Measurements from ENCODE around the gene PTEN.

The PTEN gene

GRCh38 chr10:87878664-87879459, 15.4 kb downstream of the PTEN start (continued):
- TF ChIP-seq ZNF350 (tag by site-specific recombination; IDR thresholded peaks at IDR 0.05) (no peak), ZNF138 (tag by site-specific recombination; IDR thresholded peaks at IDR 0.05; ENCODE audit: borderline replicate concordance) (no peak), ZBTB49 (tag by site-specific recombination; IDR thresholded peaks at IDR 0.05; ENCODE audit: low read depth) (no peak), ZNF16 (tag by site-specific recombination; IDR thresholded peaks at IDR 0.05; ENCODE audit: low read depth) (no peak), ZNF146 (tag by site-specific recombination; IDR thresholded peaks at IDR 0.05) (no peak), ZFP69B (tag by site-specific recombination; IDR thresholded peaks at IDR 0.05) (peak; percentile 70), ZEB2 (tag by site-specific recombination; IDR thresholded peaks at IDR 0.05) (peak; percentile 58; the same call in 1 of the 2 replicates), ZNF155 (tag by site-specific recombination; IDR thresholded peaks at IDR 0.05) (no peak), ATF2 (tag by site-specific recombination; IDR thresholded peaks at IDR 0.05; ENCODE audit: low read depth) (peak; percentile 49; the same call in 1 of the 2 replicates), GLIS2 (tag by site-specific recombination; IDR thresholded peaks at IDR 0.05) (no peak), MEIS1 (CRISPR knock-in tag; IDR thresholded peaks at IDR 0.05; ENCODE audit: borderline replicate concordance) (no peak), ZNF623 (tag by site-specific recombination; IDR thresholded peaks at IDR 0.05) (no peak), ZSCAN16 (tag by site-specific recombination; IDR thresholded peaks at IDR 0.05) (0 out of 2 replicates have a peak, but pooled peaks have one; percentile 34), CTCF (tag by site-specific recombination; IDR thresholded peaks at IDR 0.05) (no peak), ZNF10 (tag by site-specific recombination; IDR thresholded peaks at IDR 0.05) (peak; percentile 57; the same call in 1 of the 2 replicates), ZNF184 (tag by site-specific recombination; IDR thresholded peaks at IDR 0.05) (no peak), ZNF555 (tag by site-specific recombination; conservative IDR thresholded peaks at IDR 0.05) (no peak), HOXC10 (CRISPR knock-in tag; IDR thresholded peaks at IDR 0.05) (no peak), ZBTB21 (tag by site-specific recombination; IDR thresholded peaks at IDR 0.05) (no peak; the same call in 1 of the 2 replicates), ZBTB26 (tag by site-specific recombination; optimal IDR thresholded peaks at IDR 0.05) (no peak), HOXD13 (CRISPR knock-in tag; IDR thresholded peaks at IDR 0.05; ENCODE audit: borderline replicate concordance) (no peak), ZNF391 (tag by site-specific recombination; IDR thresholded peaks at IDR 0.05; ENCODE audit: borderline replicate concordance, low read depth) (no peak), ZNF776 (tag by site-specific recombination; IDR thresholded peaks at IDR 0.05; ENCODE audit: borderline replicate concordance) (no peak), ZNF664 (tag by site-specific recombination; IDR thresholded peaks at IDR 0.05) (0 out of 2 replicates have a peak, but pooled peaks have one; percentile 28), ZFP37 (tag by site-specific recombination; IDR thresholded peaks at IDR 0.05) (0 out of 2 replicates have a peak, but pooled peaks have one; percentile 49)
- TF ChIP-seq, protein P1, sequence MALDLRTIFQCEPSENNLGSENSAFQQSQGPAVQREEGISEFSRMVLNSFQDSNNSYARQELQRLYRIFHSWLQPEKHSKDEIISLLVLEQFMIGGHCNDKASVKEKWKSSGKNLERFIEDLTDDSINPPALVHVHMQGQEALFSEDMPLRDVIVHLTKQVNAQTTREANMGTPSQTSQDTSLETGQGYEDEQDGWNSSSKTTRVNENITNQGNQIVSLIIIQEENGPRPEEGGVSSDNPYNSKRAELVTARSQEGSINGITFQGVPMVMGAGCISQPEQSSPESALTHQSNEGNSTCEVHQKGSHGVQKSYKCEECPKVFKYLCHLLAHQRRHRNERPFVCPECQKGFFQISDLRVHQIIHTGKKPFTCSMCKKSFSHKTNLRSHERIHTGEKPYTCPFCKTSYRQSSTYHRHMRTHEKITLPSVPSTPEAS (tag by site-specific recombination; IDR thresholded peaks at IDR 0.05), result peak; percentile 96
- TF ChIP-seq, protein P2, sequence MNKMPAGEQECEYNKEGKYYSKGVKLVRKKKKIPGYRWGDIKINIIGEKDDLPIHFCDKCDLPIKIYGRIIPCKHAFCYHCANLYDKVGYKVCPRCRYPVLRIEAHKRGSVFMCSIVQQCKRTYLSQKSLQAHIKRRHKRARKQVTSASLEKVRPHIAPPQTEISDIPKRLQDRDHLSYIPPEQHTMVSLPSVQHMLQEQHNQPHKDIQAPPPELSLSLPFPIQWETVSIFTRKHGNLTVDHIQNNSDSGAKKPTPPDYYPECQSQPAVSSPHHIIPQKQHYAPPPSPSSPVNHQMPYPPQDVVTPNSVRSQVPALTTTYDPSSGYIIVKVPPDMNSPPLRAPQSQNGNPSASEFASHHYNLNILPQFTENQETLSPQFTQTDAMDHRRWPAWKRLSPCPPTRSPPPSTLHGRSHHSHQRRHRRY (tag by site-specific recombination; IDR thresholded peaks at IDR 0.05), result no peak
- TF ChIP-seq, protein P3, sequence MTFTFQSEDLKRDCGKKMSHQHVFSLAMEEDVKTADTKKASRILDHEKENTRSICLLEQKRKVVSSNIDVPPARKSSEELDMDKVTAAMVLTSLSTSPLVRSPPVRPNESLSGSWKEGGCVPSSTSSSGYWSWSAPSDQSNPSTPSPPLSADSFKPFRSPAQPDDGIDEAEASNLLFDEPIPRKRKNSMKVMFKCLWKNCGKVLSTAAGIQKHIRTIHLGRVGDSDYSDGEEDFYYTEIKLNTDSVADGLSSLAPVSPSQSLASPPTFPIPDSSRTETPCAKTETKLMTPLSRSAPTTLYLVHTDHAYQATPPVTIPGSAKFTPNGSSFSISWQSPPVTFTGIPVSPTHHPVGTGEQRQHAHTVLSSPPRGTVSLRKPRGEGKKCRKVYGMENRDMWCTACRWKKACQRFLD (tag by site-specific recombination; IDR thresholded peaks at IDR 0.05), result no peak

Data from HEK293 (cell line).